Activated CD8-positive, alpha-beta memory T cell treated with anti-CD3 and anti-CD28 coated beads, Interleukin-2, amount 50 U/mL, for 24 hours (primary cell): Measurements from ENCODE around the gene ALKBH4.
A peak's percentile ranks its signal among the peaks of the same experiment; 100 is the strongest.
"Not testable (repeated sequence)": the region's sequence is repeated elsewhere in the genome, so short reads cannot be mapped to it uniquely, and the experiment has no call there.

Experiments used
- DNase-seq: peaks from one replicate; pipeline ENCODE4 v3.0.0-alpha.2; 2020; ENCODE audit errors: extremely low read depth

ALKBH4 gene

GRCh38 chr7:102464577-102465280 is at the start of gene ALKBH4, which contains the start of gene LRWD1:
Gene ALKBH4 (minus strand): TSS chr7:102464863. CDS start chr7:102464836, 27 bp downstream.
Gene LRWD1 (plus strand): TSS chr7:102464984. CDS start chr7:102465081, 97 bp downstream.
- peak; percentile 86 for DNase-seq

GRCh38 chr7:102512642-102513221 is 48.1 kb upstream of the ALKBH4 start:
- DNase-seq: not testable (repeated sequence)

GRCh38 chr7:102511860-102512522 is 47.3 kb upstream of the ALKBH4 start:
- DNase-seq: not testable (repeated sequence)

GRCh38 chr7:102510575-102510974 is 45.9 kb upstream of the ALKBH4 start:
- DNase-seq: not testable (repeated sequence)

GRCh38 chr7:102507410-102508088 is 42.9 kb upstream of the ALKBH4 start:
- not testable (repeated sequence) for DNase-seq

GRCh38 chr7:102505298-102506185 is 40.9 kb upstream of the ALKBH4 start:
- DNase-seq: not testable (repeated sequence)

GRCh38 chr7:102503141-102503540 is 38.5 kb upstream of the ALKBH4 start:
- not testable (repeated sequence) for DNase-seq

- not testable (repeated sequence) for DNase-seq
These were observed 33.7 kb upstream of the ALKBH4 start for GRCh38 chr7:102498321-102498720.

- DNase-seq: not testable (repeated sequence)
These were observed 32.6 kb upstream of the ALKBH4 start for GRCh38 chr7:102497308-102497707.

GRCh38 chr7:102496861-102497260 is 32.2 kb upstream of the ALKBH4 start:
- not testable (repeated sequence) for DNase-seq

GRCh38 chr7:102494473-102495149 is 29.9 kb upstream of the ALKBH4 start:
- DNase-seq: not testable (repeated sequence)

GRCh38 chr7:102494026-102494425 is 29.4 kb upstream of the ALKBH4 start:
- DNase-seq: not testable (repeated sequence)

GRCh38 chr7:102493220-102493935 is 28.7 kb upstream of the ALKBH4 start:
- not testable (repeated sequence) for DNase-seq

- DNase-seq: not testable (repeated sequence)
These were observed 25.9 kb upstream of the ALKBH4 start for GRCh38 chr7:102490529-102491075.

- not testable (repeated sequence) for DNase-seq
These were observed 19.7 kb upstream of the ALKBH4 start for GRCh38 chr7:102484317-102484716.

- not testable (repeated sequence) for DNase-seq
These were observed 17.3 kb upstream of the ALKBH4 start for GRCh38 chr7:102481962-102482361.

- not testable (repeated sequence) for DNase-seq
These were observed 15.4 kb upstream of the ALKBH4 start for GRCh38 chr7:102479982-102480637.

GRCh38 chr7:102479209-102479584 is 14.5 kb upstream of the ALKBH4 start:
- DNase-seq: not testable (repeated sequence)
